ENCODE measurements around the gene PLA2G6.
"Not testable (repeated sequence)": the region's sequence is repeated elsewhere in the genome, so short reads cannot be mapped to it uniquely, and the experiment has no call there.

- TF ChIP-seq RAD21 (IDR thresholded peaks at IDR 0.05; ENCODE audit: low read length); CTCF (conservative IDR thresholded peaks at IDR 0.05; ENCODE audit: low read depth, low read length); NFE2L2 (IDR thresholded peaks at IDR 0.05; ENCODE audit: low read depth, low read length); POLR2A (IDR thresholded peaks at IDR 0.05; ENCODE audit: low read depth, low read length); USF2 (IDR thresholded peaks at IDR 0.05; ENCODE audit: low read depth, low read length); RCOR1 (IDR thresholded peaks at IDR 0.05; ENCODE audit: insufficient replicate concordance, low read length); MXI1 (IDR thresholded peaks at IDR 0.05; ENCODE audit: borderline replicate concordance, low read depth, low read length): not testable (repeated sequence)
These were observed 62.9 kb downstream of the PLA2G6 start for GRCh38 chr22:38118747-38119146.

Measured in IMR-90 (cell line).